ENCODE results near the gene LIMS1.

- TF ChIP-seq, protein P1, sequence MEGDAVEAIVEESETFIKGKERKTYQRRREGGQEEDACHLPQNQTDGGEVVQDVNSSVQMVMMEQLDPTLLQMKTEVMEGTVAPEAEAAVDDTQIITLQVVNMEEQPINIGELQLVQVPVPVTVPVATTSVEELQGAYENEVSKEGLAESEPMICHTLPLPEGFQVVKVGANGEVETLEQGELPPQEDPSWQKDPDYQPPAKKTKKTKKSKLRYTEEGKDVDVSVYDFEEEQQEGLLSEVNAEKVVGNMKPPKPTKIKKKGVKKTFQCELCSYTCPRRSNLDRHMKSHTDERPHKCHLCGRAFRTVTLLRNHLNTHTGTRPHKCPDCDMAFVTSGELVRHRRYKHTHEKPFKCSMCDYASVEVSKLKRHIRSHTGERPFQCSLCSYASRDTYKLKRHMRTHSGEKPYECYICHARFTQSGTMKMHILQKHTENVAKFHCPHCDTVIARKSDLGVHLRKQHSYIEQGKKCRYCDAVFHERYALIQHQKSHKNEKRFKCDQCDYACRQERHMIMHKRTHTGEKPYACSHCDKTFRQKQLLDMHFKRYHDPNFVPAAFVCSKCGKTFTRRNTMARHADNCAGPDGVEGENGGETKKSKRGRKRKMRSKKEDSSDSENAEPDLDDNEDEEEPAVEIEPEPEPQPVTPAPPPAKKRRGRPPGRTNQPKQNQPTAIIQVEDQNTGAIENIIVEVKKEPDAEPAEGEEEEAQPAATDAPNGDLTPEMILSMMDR (IDR thresholded peaks at IDR 0.05) = no peak
- no peak for TF ChIP-seq POLR2A (IDR thresholded peaks at IDR 0.05)
Measured at GRCh38 chr2:108704871-108705270, 170.6 kb downstream of the LIMS1 start.

All from prostate gland (tissue), 2 donors.